GF-D8 (cell line): ENCODE data around the gene UBASH3A.
A peak's percentile ranks its signal among the peaks of the same experiment; 100 is the strongest.

ENCODE experiments used
- DNase-seq: peaks from one replicate; lab custom pipeline; 2025; lab: John Stamatoyannopoulos, UW

The UBASH3A gene

GRCh38 chr21:42451941-42452340 is 48.2 kb downstream of the UBASH3A start:
- no peak for DNase-seq

DNA sequence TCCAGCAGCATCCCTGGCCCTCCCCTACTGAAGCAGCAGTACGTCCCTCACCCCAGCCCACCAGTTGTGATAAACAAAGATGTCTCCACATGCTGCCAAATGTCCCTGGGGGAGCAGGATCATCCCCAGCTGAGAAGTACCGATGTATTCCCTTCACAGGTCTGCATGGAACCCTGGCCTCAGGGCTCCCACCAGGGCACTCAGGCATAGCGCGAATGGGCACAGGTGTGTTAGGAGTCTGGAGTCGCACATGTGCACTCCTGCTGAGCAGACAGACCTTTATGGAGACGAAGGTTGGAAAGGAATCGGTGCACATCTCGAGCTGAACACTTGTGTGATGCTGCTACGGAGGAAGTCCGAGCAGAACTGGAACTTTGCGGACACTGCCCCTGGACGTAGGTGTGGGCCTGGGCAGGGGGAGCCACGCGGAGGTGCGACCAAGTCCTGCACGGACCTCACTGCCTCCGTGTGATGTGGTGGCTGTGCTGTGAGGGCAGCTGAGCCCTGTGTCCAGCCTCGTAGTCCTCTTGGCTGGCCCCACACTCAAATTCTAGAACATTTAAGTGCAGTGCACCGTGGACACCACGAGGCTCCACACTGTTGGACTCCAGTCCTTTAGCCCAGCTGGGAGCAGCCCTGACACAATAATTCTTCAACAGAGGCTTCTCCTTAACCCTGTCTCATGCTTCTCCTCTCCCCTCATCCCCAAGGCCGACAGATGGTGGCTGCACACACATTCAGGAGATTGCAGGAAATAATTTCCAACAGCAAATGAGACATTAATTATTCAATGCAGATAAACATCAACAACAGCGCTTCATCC is 48.9 kb downstream of the UBASH3A start:
- no peak for DNase-seq

- DNase-seq = peak; percentile 81
These were observed 49.7 kb downstream of the UBASH3A start for GRCh38 chr21:42453224-42453985.

GRCh38 chr21:42453986-42454570 is 50.4 kb downstream of the UBASH3A start:
- no peak for DNase-seq

DNA sequence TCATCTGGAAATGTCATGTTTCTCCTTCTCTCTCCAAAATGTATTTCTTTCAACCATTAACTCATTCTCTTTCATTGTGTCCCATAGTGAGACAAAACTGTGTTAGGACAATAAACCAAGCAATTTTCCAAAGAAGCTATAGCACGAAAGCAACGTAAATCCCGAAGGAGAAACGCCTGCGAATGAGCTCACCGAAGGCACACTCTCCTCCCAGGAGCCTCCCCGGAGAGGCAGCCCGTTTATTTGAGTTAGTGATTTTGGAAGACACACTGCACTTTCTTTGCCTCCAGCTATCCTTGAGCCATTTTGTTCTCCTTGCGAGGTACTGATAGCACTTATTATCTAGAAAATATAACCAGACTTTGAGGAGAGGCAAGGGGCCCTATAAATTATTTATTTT is 51.1 kb downstream of the UBASH3A start:
- DNase-seq = no peak

- peak; percentile 94 for DNase-seq
These were observed 51.5 kb downstream of the UBASH3A start for GRCh38 chr21:42455196-42455595.

GRCh38 chr21:42455754-42456440 is 52.2 kb downstream of the UBASH3A start:
- DNase-seq = no peak

DNA sequence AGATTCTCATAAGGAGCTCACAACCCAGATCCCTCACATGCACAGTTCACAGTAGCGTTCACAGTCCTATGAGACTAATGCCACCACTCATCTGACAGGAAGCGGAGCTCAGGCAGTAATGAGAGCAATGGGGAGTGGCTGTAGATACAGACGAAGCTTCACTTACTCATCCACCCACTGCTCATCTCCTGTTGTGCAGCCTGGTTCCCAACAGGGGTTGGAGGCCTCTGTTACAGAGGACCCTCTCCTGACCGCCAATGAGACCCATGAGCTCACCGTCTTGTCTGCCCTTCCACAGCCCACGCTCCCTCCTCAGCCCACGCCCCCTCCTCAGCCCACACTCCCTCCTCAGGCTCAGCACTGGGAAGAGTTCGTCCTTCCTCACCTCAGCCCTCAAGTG is 52.8 kb downstream of the UBASH3A start:
- no peak for DNase-seq

- no peak for DNase-seq
These were observed 55.4 kb downstream of the UBASH3A start for GRCh38 chr21:42459082-42459460.

DNA sequence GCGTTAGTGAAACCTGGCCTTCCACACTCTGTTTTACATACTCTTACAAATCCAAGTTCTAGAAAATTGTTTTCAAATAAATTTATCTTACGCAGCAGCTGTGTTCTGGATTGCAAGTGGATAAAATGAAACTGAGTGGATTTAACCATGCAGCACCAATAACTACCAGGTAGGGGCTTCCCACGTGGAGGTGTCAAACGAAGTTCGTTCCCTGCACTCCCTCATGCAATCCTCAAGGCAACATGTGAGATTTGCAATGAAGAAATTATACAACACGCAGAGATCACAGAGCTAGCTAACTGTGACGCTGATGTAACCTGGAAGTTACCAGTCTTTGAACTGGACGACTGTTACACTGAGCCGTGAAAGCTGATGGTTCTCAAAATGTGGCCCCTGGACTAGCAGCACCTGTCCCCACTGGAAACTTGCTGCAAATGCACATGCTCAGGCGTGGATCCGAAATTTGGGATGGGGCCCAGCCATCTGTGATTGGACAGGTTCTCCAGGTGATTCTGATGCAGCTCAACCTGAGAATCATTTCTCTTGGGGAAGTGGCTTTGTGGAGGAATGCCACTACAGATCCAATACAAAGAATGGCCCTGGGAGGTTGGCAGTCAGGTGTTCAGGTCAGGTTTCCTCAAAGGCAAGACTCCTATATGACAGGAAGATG is 56.0 kb downstream of the UBASH3A start:
- no peak for DNase-seq

DNA sequence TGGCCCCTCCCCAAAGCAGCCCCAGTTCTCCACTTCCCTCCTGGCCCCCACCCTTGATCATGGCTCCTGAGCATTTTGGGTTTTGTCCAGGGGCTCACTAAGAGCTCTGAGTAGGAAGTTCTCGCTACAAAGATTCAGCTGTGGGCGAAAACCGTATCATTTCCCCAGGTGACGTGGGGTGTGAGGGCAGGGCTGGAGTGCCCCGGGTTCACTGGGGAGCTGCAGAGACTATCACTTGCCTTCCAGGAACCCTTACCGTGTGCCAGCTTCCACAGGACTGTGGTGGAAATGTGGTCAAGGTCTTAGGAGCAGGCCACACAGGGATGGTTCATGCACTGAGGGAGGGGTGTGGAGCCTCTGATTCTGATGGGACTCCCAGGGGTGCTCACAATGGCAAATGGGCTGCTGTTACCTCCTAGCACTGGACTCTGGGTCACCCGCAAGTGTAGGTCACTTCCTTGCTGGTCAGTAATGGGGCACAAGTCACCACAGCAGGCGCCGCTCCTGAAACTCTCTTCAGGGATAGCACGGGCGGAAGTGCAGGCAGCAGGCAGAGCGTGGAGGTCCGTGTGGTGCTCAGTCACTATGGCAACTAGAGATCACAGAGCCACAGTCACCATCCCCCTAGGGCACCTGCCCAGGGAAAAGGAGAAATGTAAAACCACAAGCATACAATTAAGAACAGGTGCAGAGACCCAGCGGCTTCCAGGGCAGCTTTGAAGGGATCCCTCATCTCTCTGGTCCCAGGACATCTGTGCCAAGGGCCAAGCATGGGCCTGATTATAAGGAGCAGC is 56.9 kb downstream of the UBASH3A start:
- peak; percentile 57 for DNase-seq

DNA sequence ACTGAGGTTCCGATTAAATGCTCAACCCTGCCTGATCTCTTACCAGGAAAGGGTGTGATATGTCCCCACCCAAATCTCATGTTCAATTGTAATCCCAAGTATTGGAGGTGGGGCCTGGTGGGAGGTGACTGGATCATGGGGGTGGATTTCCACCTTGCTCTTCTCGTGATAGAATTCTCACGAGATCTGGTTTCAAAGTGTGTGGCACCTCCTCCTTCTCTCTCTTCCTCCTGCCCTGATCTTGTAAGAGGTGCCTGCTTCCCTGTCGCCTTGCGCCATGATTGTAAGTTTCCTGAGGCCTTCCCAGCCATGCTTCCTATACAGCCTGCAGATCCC is 57.5 kb downstream of the UBASH3A start:
- DNase-seq = peak; percentile 52

- no peak for DNase-seq
These were observed 58.5 kb downstream of the UBASH3A start for GRCh38 chr21:42461881-42462877.

DNA sequence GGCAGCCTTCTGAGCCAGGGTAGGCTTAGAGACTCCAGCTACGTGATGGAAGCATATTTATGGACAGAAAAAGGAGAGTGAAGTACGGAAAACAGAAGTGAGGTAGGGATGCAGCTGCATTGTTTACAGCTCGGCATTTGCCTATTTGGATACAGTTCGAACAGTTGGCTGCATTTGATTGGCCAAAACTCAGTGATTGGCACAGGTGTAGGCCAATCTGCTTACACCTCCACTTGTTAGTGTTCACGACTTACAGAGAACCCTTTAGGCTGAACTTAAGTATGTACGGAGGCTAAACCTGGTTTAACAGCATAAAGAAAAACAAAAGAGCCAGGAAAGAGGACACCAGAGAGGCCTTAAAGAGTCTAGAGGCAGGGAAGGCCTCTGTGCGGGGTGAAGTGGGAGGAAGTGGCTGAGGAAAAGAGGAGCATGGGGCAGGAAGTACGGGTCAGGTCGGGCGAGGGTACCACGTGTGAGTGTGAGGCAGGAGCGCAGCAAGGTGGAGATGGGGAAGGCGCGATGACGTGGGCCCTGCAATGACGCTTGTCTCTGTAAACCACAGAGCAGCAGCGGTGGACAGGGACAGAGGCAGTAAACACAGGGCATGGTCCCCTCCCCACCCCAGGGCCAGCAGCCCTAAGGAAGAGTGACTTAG is 60.3 kb downstream of the UBASH3A start:
- peak; percentile 91 for DNase-seq

- peak; percentile 96 for DNase-seq
These were observed 61.5 kb downstream of the UBASH3A start for GRCh38 chr21:42465008-42465802.

- DNase-seq = no peak
These were observed 62.1 kb downstream of the UBASH3A start for GRCh38 chr21:42465803-42466127.

DNA sequence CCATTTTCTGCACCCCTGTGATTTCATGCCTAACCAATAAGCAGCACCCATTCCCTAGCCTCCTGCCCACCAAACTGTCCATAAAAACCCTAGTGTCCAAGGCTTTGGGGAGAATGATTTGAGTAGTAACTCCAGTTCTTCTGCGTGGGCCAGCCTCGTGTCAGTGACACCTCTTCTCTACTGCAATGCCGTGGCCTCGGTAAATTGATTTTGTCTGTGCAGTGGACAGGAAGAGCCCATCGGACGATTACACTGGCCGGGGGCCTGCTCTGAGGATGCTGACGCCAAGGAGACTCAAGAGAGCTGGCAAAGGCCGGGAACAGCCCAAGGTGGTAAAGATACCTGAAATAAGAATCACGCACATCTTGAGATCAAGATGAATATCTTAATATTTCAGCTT is 63.0 kb downstream of the UBASH3A start:
- no peak for DNase-seq

DNA sequence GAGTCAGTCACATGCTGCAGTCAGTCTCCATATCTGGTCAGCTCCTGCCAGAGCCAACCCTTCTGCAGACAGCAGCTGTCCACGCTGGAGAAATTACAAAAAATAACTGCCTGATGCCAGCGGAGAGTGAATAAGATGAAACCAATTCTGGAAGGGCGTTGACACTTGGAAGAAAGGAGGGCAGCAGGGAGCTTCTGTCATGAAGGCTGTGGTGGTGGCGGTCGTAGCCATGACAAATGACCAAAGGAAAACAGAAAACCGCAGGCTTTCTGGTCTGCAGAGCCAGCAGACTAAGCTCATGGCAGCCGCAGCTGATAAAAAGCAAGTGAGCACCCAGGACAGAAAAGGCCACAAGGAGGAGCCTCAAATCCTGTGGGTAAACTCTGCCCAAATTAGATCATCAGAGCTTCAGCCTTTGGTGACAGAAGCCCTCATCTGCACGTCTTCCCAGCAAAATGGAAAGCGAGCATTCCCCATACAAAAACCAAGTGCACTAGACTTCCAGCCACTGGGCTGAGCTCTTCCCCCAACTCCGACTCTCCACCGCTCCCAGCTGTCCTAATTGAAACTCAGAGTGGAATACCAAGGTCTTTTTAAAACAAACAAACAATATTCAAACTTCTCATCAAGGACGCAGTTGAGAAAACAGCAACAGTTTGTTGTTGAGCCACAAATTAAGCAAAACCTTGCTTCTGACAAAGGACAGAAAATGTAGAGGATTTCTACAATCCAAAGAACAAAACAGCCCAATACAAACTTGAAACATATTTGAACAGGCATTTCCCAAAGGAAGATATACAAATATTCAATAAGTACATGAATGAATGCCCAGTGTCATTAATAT is 63.7 kb downstream of the UBASH3A start:
- peak; percentile 88 for DNase-seq
